HepG2 (cell line): ENCODE measurements around the gene CD68. TPM values are rescaled to one million over a fixed set of nuclear protein-coding genes. Genes with fewer than 3 reads are reported as not detected.
A peak's percentile ranks its signal among the peaks of the same experiment; 100 is the strongest.

Source experiments
- CREB1 ChIP-seq, 2 experiments: fragments of 450-650 bp in 1 of 2; IDR thresholded peaks; 2 replicates each; pipeline ENCODE4 v1.6.1; 2016 to 2017; ENCODE audit warnings: control low read depth in 1 of 2, mild to moderate bottlenecking in 1 of 2, missing compliant biosample characterization in 1 of 2, missing genetic modification characterization in 1 of 2
- IRF2 ChIP-seq: IDR thresholded peaks from 2 replicates; pipeline ENCODE4 v1.6.1; 2018; ENCODE audit warnings: missing genetic modification reagents, missing compliant biosample characterization
- KLF6 ChIP-seq: IDR thresholded peaks from 2 replicates; pipeline ENCODE4 v1.8.0; 2016; ENCODE audit warnings: missing biosample characterization, missing genetic modification reagents
- RBFOX2 ChIP-seq: fragments of 200-400 bp; formaldehyde crosslinking; IDR thresholded peaks from 2 replicates; pipeline ENCODE4 v1.6.1; 2017; ENCODE audit warnings: low read depth, mild to moderate bottlenecking, low read length
- ZMAT3 ChIP-seq: sonication (generic); formaldehyde crosslinking; conservative IDR thresholded peaks from 2 replicates; pipeline ENCODE4 v1.7.0; 2021; ENCODE audit warnings: missing genetic modification reagents
- ZNF263 ChIP-seq: sonication (generic); formaldehyde crosslinking; IDR thresholded peaks from 2 replicates; pipeline ENCODE4 v1.4.0; 2020; ENCODE audit warnings: missing genetic modification reagents
- ZNF713 ChIP-seq: sonication (generic); formaldehyde crosslinking; IDR thresholded peaks from 2 replicates; pipeline ENCODE4 v1.4.0; 2020; ENCODE audit warnings: mild to moderate bottlenecking, missing genetic modification reagents
- ZSCAN9 ChIP-seq: IDR thresholded peaks from 2 replicates; pipeline ENCODE4 v1.6.1; 2016; ENCODE audit warnings: borderline replicate concordance
- polyA plus RNA-seq, 8 experiments: library from polyadenylated mRNA; depleted of rRNA in 3 of 8; stranded (reverse) in 7 of 8; unstranded in 1 of 8; fragments of >200 nt; fragmentation: Illumina TruSeq in 4 of 8; extraction: Trizol in 4 of 8; gene quantifications; 2 replicates each; pipeline versions ENCODE4 v1.2.1 to v1.2.3, GENCODE V29; 2011 to 2016; ENCODE audit warnings: low read depth in 4 of 8, missing spikeins in 1 of 8, mixed read lengths in 1 of 8; ENCODE audit not compliant: insufficient read depth in 1 of 8
- total RNA-seq, 5 experiments: library from RNA; depleted of rRNA; stranded (reverse); fragments of >200 nt; fragmentation: Illumina TruSeq; extraction: Trizol; gene quantifications; 2 replicates each; pipeline ENCODE4 v1.2.3, GENCODE V29; 2016; ENCODE audit warnings: low read depth in 1 of 5
- TF ChIP-seq, protein P1 (sequence below): sonication (generic); formaldehyde crosslinking; IDR thresholded peaks from 2 replicates; pipeline ENCODE4 v1.8.0; 2022; ENCODE audit warnings: missing genetic modification reagents, mild to moderate bottlenecking, moderate library complexity, borderline replicate concordance
- TF ChIP-seq, protein P2 (sequence below): IDR thresholded peaks from 2 replicates; pipeline ENCODE4 v1.6.1; 2016; ENCODE audit warnings: missing genetic modification reagents, missing compliant biosample characterization
- TF ChIP-seq, protein P3 (sequence below): sonication (generic); formaldehyde crosslinking; IDR thresholded peaks from 2 replicates; pipeline ENCODE4 v1.8.0; 2023; ENCODE audit warnings: mild to moderate bottlenecking, missing genetic modification reagents
- TF ChIP-seq, protein P4 (sequence below): sonication (generic); formaldehyde crosslinking; IDR thresholded peaks from 2 replicates; pipeline ENCODE4 v1.4.0; 2020; ENCODE audit warnings: mild to moderate bottlenecking, missing genetic modification reagents, borderline replicate concordance

The CD68 gene
- total and polyA plus RNA-seq, 2 of the 13 experiments (the other 11 are each of a cell fraction or from before 2014, with no cell fraction given) = 10.3 to 104 TPM

DNA sequence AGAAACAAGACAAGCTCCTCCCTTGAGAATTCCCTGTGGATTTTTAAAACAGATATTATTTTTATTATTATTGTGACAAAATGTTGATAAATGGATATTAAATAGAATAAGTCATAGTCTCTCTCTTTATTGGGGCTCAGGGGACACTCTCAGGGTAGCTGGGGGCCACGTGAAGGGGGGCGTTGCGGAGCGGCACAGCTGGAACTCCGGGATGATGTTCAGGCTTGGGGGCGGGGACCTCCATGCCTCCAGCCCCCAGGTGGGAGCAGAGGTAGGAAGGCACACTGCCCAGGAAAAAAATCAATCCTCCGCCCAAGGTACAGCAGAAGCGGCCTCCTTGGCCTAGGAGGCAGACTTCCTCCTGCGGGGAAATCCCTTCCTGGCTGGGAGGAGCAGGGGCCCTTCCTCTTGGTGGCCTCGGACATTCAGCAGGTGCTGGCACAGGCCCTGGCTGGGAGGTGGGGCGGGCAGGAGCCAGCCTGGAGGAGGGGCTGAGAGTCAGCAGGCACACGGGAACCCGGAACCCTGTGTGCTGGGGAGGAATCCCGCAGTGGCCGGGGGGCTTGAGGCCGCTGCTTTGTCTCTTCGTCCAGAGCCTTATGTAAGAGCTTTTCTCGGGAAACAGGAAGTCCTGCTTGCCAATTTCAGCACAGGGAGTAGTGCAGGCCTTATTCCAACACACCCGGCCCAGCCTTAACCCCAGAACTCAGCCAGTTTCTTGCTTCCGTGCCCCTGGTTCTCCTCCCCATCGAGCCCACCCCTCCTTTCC is 21.5 kb upstream of the CD68 start (continued):
- TF ChIP-seq, protein P1, sequence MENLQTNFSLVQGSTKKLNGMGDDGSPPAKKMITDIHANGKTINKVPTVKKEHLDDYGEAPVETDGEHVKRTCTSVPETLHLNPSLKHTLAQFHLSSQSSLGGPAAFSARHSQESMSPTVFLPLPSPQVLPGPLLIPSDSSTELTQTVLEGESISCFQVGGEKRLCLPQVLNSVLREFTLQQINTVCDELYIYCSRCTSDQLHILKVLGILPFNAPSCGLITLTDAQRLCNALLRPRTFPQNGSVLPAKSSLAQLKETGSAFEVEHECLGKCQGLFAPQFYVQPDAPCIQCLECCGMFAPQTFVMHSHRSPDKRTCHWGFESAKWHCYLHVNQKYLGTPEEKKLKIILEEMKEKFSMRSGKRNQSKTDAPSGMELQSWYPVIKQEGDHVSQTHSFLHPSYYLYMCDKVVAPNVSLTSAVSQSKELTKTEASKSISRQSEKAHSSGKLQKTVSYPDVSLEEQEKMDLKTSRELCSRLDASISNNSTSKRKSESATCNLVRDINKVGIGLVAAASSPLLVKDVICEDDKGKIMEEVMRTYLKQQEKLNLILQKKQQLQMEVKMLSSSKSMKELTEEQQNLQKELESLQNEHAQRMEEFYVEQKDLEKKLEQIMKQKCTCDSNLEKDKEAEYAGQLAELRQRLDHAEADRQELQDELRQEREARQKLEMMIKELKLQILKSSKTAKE (CRISPR knock-in tag) = peak; percentile 39; the same call in 1 of the 2 replicates
- TF ChIP-seq, protein P2, sequence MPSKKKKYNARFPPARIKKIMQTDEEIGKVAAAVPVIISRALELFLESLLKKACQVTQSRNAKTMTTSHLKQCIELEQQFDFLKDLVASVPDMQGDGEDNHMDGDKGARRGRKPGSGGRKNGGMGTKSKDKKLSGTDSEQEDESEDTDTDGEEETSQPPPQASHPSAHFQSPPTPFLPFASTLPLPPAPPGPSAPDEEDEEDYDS = peak; percentile 33; the same call in 1 of the 2 replicates
- peak; percentile 68 for TF ChIP-seq RBFOX2
- 0 out of 2 replicates have a peak, but pooled peaks have one; percentile 16 for TF ChIP-seq ZMAT3 (CRISPR knock-in tag)
- TF ChIP-seq KLF6 (CRISPR knock-in tag) = peak; percentile 33; the same call in 1 of the 2 replicates
- no peak for TF ChIP-seq CREB1 (IDR thresholded peaks at IDR 0.05)
- no peak for TF ChIP-seq CREB1 (CRISPR knock-in tag; IDR thresholded peaks at IDR 0.05)
- peak; percentile 70 for TF ChIP-seq ZNF263
- TF ChIP-seq ZNF713 (CRISPR knock-in tag) = no peak
- TF ChIP-seq, protein P3, sequence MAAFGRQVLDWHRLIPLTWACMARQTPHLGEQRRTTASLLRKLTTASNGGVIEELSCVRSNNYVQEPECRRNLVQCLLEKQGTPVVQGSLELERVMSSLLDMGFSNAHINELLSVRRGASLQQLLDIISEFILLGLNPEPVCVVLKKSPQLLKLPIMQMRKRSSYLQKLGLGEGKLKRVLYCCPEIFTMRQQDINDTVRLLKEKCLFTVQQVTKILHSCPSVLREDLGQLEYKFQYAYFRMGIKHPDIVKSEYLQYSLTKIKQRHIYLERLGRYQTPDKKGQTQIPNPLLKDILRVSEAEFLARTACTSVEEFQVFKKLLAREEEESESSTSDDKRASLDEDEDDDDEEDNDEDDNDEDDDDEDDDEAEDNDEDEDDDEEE (CRISPR knock-in tag) = peak; percentile 23; the same call in 1 of the 2 replicates
- TF ChIP-seq, protein P4, sequence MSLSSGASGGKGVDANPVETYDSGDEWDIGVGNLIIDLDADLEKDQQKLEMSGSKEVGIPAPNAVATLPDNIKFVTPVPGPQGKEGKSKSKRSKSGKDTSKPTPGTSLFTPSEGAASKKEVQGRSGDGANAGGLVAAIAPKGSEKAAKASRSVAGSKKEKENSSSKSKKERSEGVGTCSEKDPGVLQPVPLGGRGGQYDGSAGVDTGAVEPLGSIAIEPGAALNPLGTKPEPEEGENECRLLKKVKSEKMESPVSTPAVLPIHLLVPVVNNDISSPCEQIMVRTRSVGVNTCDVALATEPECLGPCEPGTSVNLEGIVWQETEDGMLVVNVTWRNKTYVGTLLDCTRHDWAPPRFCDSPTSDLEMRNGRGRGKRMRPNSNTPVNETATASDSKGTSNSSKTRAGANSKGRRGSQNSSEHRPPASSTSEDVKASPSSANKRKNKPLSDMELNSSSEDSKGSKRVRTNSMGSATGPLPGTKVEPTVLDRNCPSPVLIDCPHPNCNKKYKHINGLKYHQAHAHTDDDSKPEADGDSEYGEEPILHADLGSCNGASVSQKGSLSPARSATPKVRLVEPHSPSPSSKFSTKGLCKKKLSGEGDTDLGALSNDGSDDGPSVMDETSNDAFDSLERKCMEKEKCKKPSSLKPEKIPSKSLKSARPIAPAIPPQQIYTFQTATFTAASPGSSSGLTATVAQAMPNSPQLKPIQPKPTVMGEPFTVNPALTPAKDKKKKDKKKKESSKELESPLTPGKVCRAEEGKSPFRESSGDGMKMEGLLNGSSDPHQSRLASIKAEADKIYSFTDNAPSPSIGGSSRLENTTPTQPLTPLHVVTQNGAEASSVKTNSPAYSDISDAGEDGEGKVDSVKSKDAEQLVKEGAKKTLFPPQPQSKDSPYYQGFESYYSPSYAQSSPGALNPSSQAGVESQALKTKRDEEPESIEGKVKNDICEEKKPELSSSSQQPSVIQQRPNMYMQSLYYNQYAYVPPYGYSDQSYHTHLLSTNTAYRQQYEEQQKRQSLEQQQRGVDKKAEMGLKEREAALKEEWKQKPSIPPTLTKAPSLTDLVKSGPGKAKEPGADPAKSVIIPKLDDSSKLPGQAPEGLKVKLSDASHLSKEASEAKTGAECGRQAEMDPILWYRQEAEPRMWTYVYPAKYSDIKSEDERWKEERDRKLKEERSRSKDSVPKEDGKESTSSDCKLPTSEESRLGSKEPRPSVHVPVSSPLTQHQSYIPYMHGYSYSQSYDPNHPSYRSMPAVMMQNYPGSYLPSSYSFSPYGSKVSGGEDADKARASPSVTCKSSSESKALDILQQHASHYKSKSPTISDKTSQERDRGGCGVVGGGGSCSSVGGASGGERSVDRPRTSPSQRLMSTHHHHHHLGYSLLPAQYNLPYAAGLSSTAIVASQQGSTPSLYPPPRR (CRISPR knock-in tag) = 0 out of 2 replicates have a peak, but pooled peaks have one; percentile 17
- TF ChIP-seq IRF2 = peak; percentile 53
- 0 out of 2 replicates have a peak, but pooled peaks have one; percentile 17 for TF ChIP-seq ZSCAN9 (CRISPR knock-in tag)
